H1 (cell line): ENCODE data around the gene POLR2L. TPM values are rescaled to one million over a fixed set of nuclear protein-coding genes. Genes with fewer than 3 reads are reported as not detected.

ENCODE experiments used
- CTCF ChIA-PET: fragments of 300-600 bp; sonication (Branson Sonifier 250); formaldehyde crosslinking; loops from one replicate; lab custom pipeline; 2021; ENCODE audit not compliant: partially characterized antibody; lab: Charles Lee
- POLR2A ChIA-PET: fragments of 300-600 bp; sonication (Branson Sonifier 250); formaldehyde crosslinking; loops from one replicate; lab custom pipeline; 2021; ENCODE audit warnings: inconsistent platforms; ENCODE audit not compliant: partially characterized antibody; lab: Charles Lee
- DNase-seq, 2 experiments: peaks; one replicate each; pipeline versions ENCODE4 v3.0.0 to v3.0.0-alpha.2; 2010 to 2022; ENCODE audit warnings: low spot score in 2 of 2, low read depth in 1 of 2, mixed read lengths in 1 of 2
- FAIRE-seq: peaks from 2 replicates; lab custom pipeline; 2011; peaks lifted over from hg19 to GRCh38; lab: Jason Lieb, UNC
- H2AFZ ChIP-seq: 2 replicates; pipeline ENCODE4 v1.8.1; 2012; ENCODE audit warnings: low read length, inconsistent platforms
- H2AK5ac ChIP-seq: 2 replicates; pipeline ENCODE4 v1.6.1; 2013; ENCODE audit warnings: low read depth, low read length
- H2BK120ac ChIP-seq: replicated peaks from 2 replicates; pipeline ENCODE3; 2013; ENCODE audit warnings: low read depth, low read length, inconsistent platforms
- H2BK12ac ChIP-seq: 2 replicates; pipeline ENCODE4 v1.6.1; 2013; ENCODE audit warnings: low read depth, low read length
- H2BK15ac ChIP-seq: 2 replicates; pipeline ENCODE4 v1.6.1; 2013; ENCODE audit warnings: low read length
- H2BK20ac ChIP-seq: 2 replicates; pipeline ENCODE4 v1.6.1; 2013; ENCODE audit warnings: low read length
- H2BK5ac ChIP-seq: 2 replicates; pipeline ENCODE4 v1.6.1; 2013; ENCODE audit warnings: low read depth, low read length
- H3K14ac ChIP-seq: 2 replicates; pipeline ENCODE4 v1.6.1; 2013; ENCODE audit warnings: inconsistent platforms; ENCODE audit not compliant: insufficient read length
- H3K18ac ChIP-seq: 2 replicates; pipeline ENCODE4 v1.6.1; 2013; ENCODE audit warnings: low read length; ENCODE audit errors: extremely low read depth
- H3K23ac ChIP-seq: 2 replicates; pipeline ENCODE4 v1.6.1; 2013; ENCODE audit warnings: inconsistent platforms; ENCODE audit not compliant: insufficient read length
- H3K23me2 ChIP-seq: 2 replicates; pipeline ENCODE4 v1.6.1; 2013; ENCODE audit warnings: low read depth, low read length
- H3K27ac ChIP-seq: 2 replicates; pipeline ENCODE4 v1.6.1; 2011; ENCODE audit warnings: low read depth, low read length, inconsistent platforms
- H3K27me3 ChIP-seq, 4 experiments: replicated peaks in 1 of 4; 1 replicate in 1 of 4; 2 replicates in 3 of 4; pipeline versions ENCODE4 v1.6.1 to v1.8.1; 2011 to 2013; ENCODE audit warnings: low read length in 3 of 4, mild to moderate bottlenecking in 3 of 4, inconsistent platforms in 2 of 4, mixed read lengths in 2 of 4, moderate library complexity in 1 of 4; ENCODE audit not compliant: control insufficient read depth in 3 of 4, insufficient read depth in 3 of 4; ENCODE audit errors: extremely low read depth in 1 of 4
- H3K36me3 ChIP-seq, 4 experiments: 2 replicates each; pipeline versions ENCODE4 v1.6.1 to v1.8.1; 2011 to 2013; ENCODE audit warnings: mild to moderate bottlenecking in 4 of 4, low read length in 3 of 4, moderate library complexity in 2 of 4, control low read depth in 1 of 4, inconsistent platforms in 1 of 4; ENCODE audit not compliant: insufficient read depth in 4 of 4, control insufficient read depth in 2 of 4
- H3K4ac ChIP-seq: replicated peaks from 2 replicates; pipeline ENCODE3; 2013; ENCODE audit warnings: low read length, low read depth, mixed read lengths, inconsistent platforms; ENCODE audit not compliant: insufficient read length
- H3K4me1 ChIP-seq, 4 experiments: replicated peaks in 1 of 4; 1 replicate in 1 of 4; 2 replicates in 3 of 4; pipeline versions ENCODE4 v1.6.1 to v1.8.1; 2011 to 2013; ENCODE audit warnings: low read length in 3 of 4, inconsistent platforms in 2 of 4, mixed read lengths in 1 of 4; ENCODE audit not compliant: insufficient read depth in 4 of 4, control insufficient read depth in 3 of 4
- H3K4me2 ChIP-seq, 2 experiments: 2 replicates each; pipeline versions ENCODE4 v1.6.1 to v1.8.1; 2011 to 2013; ENCODE audit warnings: low read depth in 2 of 2, low read length in 2 of 2, control low read depth in 1 of 2, inconsistent platforms in 1 of 2, mild to moderate bottlenecking in 1 of 2; ENCODE audit not compliant: insufficient read depth in 1 of 2
- H3K4me3 ChIP-seq, 4 experiments: fragments of 200-600, 300-600 bp in 1 of 4; sonication (generic), shearing (Covaris generic), sonication (Bioruptor Twin) in 1 of 4; 2 replicates each; pipeline versions ENCODE4 v1.5.1 to v1.8.1; 2011 to 2016; ENCODE audit warnings: low read length in 4 of 4, low read depth in 3 of 4, control low read depth in 2 of 4, inconsistent platforms in 2 of 4, mild to moderate bottlenecking in 2 of 4, mixed read lengths in 1 of 4, moderate library complexity in 1 of 4; ENCODE audit not compliant: insufficient read depth in 2 of 4; ENCODE audit errors: extremely low read depth in 1 of 4
- H3K56ac ChIP-seq: replicated peaks from 2 replicates; pipeline ENCODE3; 2013; ENCODE audit warnings: low read depth, mild to moderate bottlenecking, mixed read lengths, low read length, inconsistent platforms; ENCODE audit not compliant: insufficient read length
- H3K79me1 ChIP-seq: 2 replicates; pipeline ENCODE4 v1.6.1; 2013; ENCODE audit warnings: low read depth, low read length, control low read depth
- H3K79me2 ChIP-seq, 2 experiments: 2 replicates each; pipeline versions ENCODE4 v1.6.1 to v1.8.1; 2012 to 2013; ENCODE audit warnings: low read length in 2 of 2, mild to moderate bottlenecking in 2 of 2, inconsistent platforms in 1 of 2; ENCODE audit not compliant: insufficient read depth in 2 of 2, control insufficient read depth in 1 of 2
- H3K9ac ChIP-seq, 4 experiments: replicated peaks in 1 of 4; 1 replicate in 1 of 4; 2 replicates in 3 of 4; pipeline versions ENCODE4 v1.6.1 to v1.8.1; 2011 to 2013; ENCODE audit warnings: low read depth in 3 of 4, low read length in 3 of 4, control low read depth in 2 of 4, mild to moderate bottlenecking in 2 of 4, moderate library complexity in 2 of 4, inconsistent platforms in 1 of 4; ENCODE audit errors: extremely low read depth in 1 of 4
- H3K9me3 ChIP-seq, 2 experiments: 2 replicates each; pipeline versions ENCODE4 v1.6.1 to v1.8.1; 2012 to 2013; ENCODE audit warnings: mild to moderate bottlenecking in 2 of 2, moderate library complexity in 2 of 2, control low read depth in 1 of 2, inconsistent platforms in 1 of 2, low read depth in 1 of 2, low read length in 1 of 2, mixed read lengths in 1 of 2; ENCODE audit not compliant: insufficient read depth in 2 of 2
- H4K20me1 ChIP-seq, 2 experiments: replicated peaks in 1 of 2; 2 replicates each; pipeline versions ENCODE3 to v1.8.1; 2011 to 2013; ENCODE audit warnings: inconsistent platforms in 2 of 2, low read length in 2 of 2, mild to moderate bottlenecking in 1 of 2; ENCODE audit not compliant: insufficient read depth in 2 of 2, control insufficient read depth in 1 of 2
- H4K5ac ChIP-seq: 2 replicates; pipeline ENCODE4 v1.6.1; 2013; ENCODE audit warnings: low read length, low read depth, mixed read lengths, inconsistent platforms; ENCODE audit not compliant: insufficient read length
- H4K8ac ChIP-seq: 2 replicates; pipeline ENCODE4 v1.8.0; 2013; ENCODE audit warnings: mild to moderate bottlenecking, moderate library complexity, low read length, inconsistent platforms; ENCODE audit not compliant: insufficient read depth; ENCODE audit errors: extremely low read depth
- H4K91ac ChIP-seq: replicated peaks from 2 replicates; pipeline ENCODE3; 2013; ENCODE audit warnings: low read length, mixed read lengths, inconsistent platforms; ENCODE audit not compliant: insufficient read length
- ATF2 ChIP-seq: IDR thresholded peaks from 2 replicates; pipeline ENCODE4 v1.6.1; 2012; ENCODE audit warnings: low read length, inconsistent platforms
- CREB1 ChIP-seq: IDR thresholded peaks from 2 replicates; pipeline ENCODE4 v1.6.1; 2012; ENCODE audit warnings: inconsistent platforms
- EP300 ChIP-seq, 2 experiments: IDR thresholded peaks; 1 replicate in 1 of 2; 2 replicates in 1 of 2; pipeline ENCODE4 v1.6.1; 2011 to 2012; ENCODE audit warnings: low read depth in 2 of 2, low read length in 2 of 2, mild to moderate bottlenecking in 2 of 2, borderline replicate concordance in 1 of 2, inconsistent platforms in 1 of 2, moderate library complexity in 1 of 2
- GTF2F1 ChIP-seq: IDR thresholded peaks from 2 replicates; pipeline ENCODE4 v1.6.1; 2012; ENCODE audit warnings: low read depth, low read length, improper control_type of control experiment, borderline replicate concordance
- MAFK ChIP-seq: IDR thresholded peaks from 2 replicates; pipeline ENCODE4 v1.6.1; 2012; ENCODE audit warnings: low read depth, mild to moderate bottlenecking, improper control_type of control experiment, low read length
- MAX ChIP-seq: IDR thresholded peaks from 2 replicates; pipeline ENCODE4 v1.6.1; 2012; ENCODE audit warnings: inconsistent platforms
- NRF1 ChIP-seq: IDR thresholded peaks from 2 replicates; pipeline ENCODE4 v1.6.1; 2011; ENCODE audit warnings: mild to moderate bottlenecking, low read depth, low read length, improper control_type of control experiment
- TEAD4 ChIP-seq: IDR thresholded peaks from 2 replicates; pipeline ENCODE4 v1.6.1; 2012; ENCODE audit warnings: low read depth, low read length, inconsistent platforms, mixed read lengths
- WGBS, 2 experiments: shearing (Covaris generic) in 1 of 2; methylation state at CpG; one replicate each; pipeline versions ENCODE4 v1.1.6 to v1.1.7; 2013 to 2015; ENCODE audit warnings: low lambda C conversion rate in 2 of 2, mixed read lengths in 2 of 2, inconsistent platforms in 1 of 2, low coverage in 1 of 2, missing lambda C conversion rate in 1 of 2; ENCODE audit not compliant: insufficient replicate concordance in 2 of 2, insufficient coverage in 1 of 2, insufficient read length in 1 of 2; ENCODE audit errors: extremely low coverage in 1 of 2, missing lambda C conversion rate in 1 of 2; 5-methylcytosine and 5-hydroxymethylcytosine counted together
- polyA plus RNA-seq, 7 experiments: library from polyadenylated mRNA; depleted of rRNA in 3 of 7; stranded (reverse) in 5 of 7; unstranded in 2 of 7; fragments of >200 nt in 5 of 7; fragments of 200-250 nt in 2 of 7; gene quantifications; 1 replicate in 5 of 7; 2 replicates in 1 of 7; 4 replicates in 1 of 7; pipeline versions ENCODE4 v1.2.1 to v1.2.3, GENCODE V29; 2011 to 2013; ENCODE audit warnings: missing spikeins in 2 of 7, mixed read lengths in 2 of 7
- total RNA-seq: library from RNA; stranded (reverse); fragmentation: NEBNext Ultra II Directional; extraction: Animal tissue kit (Norgen Biotek cat#: 25700); gene quantifications from 2 replicates; pipeline ENCODE4 v1.2.1, GENCODE V29; 2021

The POLR2L gene
- total and polyA plus RNA-seq, 2 of the 8 experiments (the other 6 are each of a cell fraction or from before 2014, with no cell fraction given), result 140 to 151 TPM

GRCh38 chr11:837189-837989, 4.9 kb downstream of the POLR2L start:
- Histone ChIP-seq H4K8ac (peak overlapping the region; percentile 5; the same call in 1 of the 2 replicates), H2AFZ (no peak overlapping the region), H3K23ac (no peak overlapping the region), H3K18ac (no peak overlapping the region), H2AK5ac (no peak overlapping the region), H3K9ac (no peak overlapping the region), H2BK120ac (no peak overlapping the region), H3K9me3 (no peaks in the 10 kb centered on the region), H2BK5ac (peak overlapping the region; percentile 7; the same call in 1 of the 2 replicates), H3K79me1 (peaks cover 9% of the 10 kb centered on the region; the same call in 1 of the 2 replicates), H3K4ac (peak overlapping the region; percentile 53), H3K4me3 (no peak overlapping the region), H3K79me2 (peaks cover 0 to 15% of the 10 kb centered on the region in 2 experiments; a peak in 2 of 4 replicates), H3K4me2 (no peak overlapping the region), H4K91ac (no peak overlapping the region), H4K5ac (no peak overlapping the region), H3K27me3 (peaks cover 0 to under 1% (median under 1%) of the 10 kb centered on the region in 4 experiments; a peak in 2 of 7 replicates), H3K36me3 (peaks cover 10 to 30% (median 24%) of the 10 kb centered on the region in 4 experiments; a peak in 7 of 8 replicates), H4K20me1 (peaks cover 3 to 40% of the 10 kb centered on the region in 2 experiments), H2BK20ac (no peak overlapping the region), H3K56ac (no peak overlapping the region), H3K23me2 (peaks cover 15% of the 10 kb centered on the region; the same call in 1 of the 2 replicates), H3K14ac (no peak overlapping the region), H2BK15ac (no peak overlapping the region), H3K4me1 (peaks cover 0 to 23% (median 17%) of the 10 kb centered on the region in 4 experiments; a peak in 6 of 7 replicates), H3K27ac (no peak overlapping the region), H2BK12ac (no peak overlapping the region)
- ChIA-PET CTCF (interaction anchor here (0.5 to 5.2 kb wide), 15 partner anchors 9 to 706 kb away, joined by 3 to 26 read pairs (median 5); partner anchors contain the start of genes CRACR2B and PNPLA2), POLR2A (interaction anchor here (0.6 to 53.0 kb wide), 6 partner anchors 7 to 322 kb away, joined by 3 to 1917 read pairs (median 119); partner anchors contain the start of genes CD151, CEND1, CRACR2B and GATD1)
- no peak for DNase-seq
- no peak for FAIRE-seq
- 92% methylated on average over 22 of the region's 22 CpGs; no CpG with 5 or more reads in 1 of the 2 experiments for WGBS, 2 experiments
- TF ChIP-seq TEAD4, result no peak
- no peak for TF ChIP-seq NRF1
- no peak for TF ChIP-seq EP300 (IDR thresholded peaks at IDR 0.05; ENCODE audit: borderline replicate concordance in 1 of 2, low read depth in 2 of 2, low read length in 2 of 2)
- TF ChIP-seq MAX, result no peak
- no peak for TF ChIP-seq CREB1
- TF ChIP-seq GTF2F1, result no peak
- no peak for TF ChIP-seq ATF2
- TF ChIP-seq MAFK, result no peak
